Fibroblast of pulmonary artery (primary cell): ENCODE data around the gene ACOT7.

Experiments
- DNase-seq: peaks from one replicate; pipeline ENCODE4 v3.0.0-alpha.2; 2010; ENCODE audit warnings: low read depth
- H3K4me3 ChIP-seq: replicated peaks from 2 replicates; pipeline ENCODE4 v1.5.1; 2011; ENCODE audit warnings: low read depth, mild to moderate bottlenecking, control low read depth, low read length, moderate library complexity
- CTCF ChIP-seq: IDR thresholded peaks from 2 replicates; pipeline ENCODE4 v1.5.1; 2011; ENCODE audit warnings: mild to moderate bottlenecking, control low read depth, low read length, inconsistent platforms; ENCODE audit errors: missing control alignments

ACOT7 gene

GRCh38 chr1:6426277-6426971, 32.9 kb upstream of the ACOT7 start:
- DNase-seq, result no peak

GRCh38 chr1:6425658-6426057, 32.1 kb upstream of the ACOT7 start:
- no peak overlapping the region for H3K4me3 ChIP-seq
- TF ChIP-seq CTCF, result no peak
- DNase-seq, result no peak

More at GRCh38 chr1:6426277-6426971, 32.9 kb upstream of the ACOT7 start:
- H3K4me3 ChIP-seq, result no peak overlapping the region
- TF ChIP-seq CTCF, result no peak

GRCh38 chr1:6424619-6425593, 31.3 kb upstream of the ACOT7 start, which contains the start of gene ESPN:
Gene ESPN (plus strand): TSS chr1:6424776. CDS start chr1:6424956, 180 bp downstream.
- no peak for TF ChIP-seq CTCF
- no peak for DNase-seq
- H3K4me3 ChIP-seq, result no peak within 1 kb of the TSS

- no peak for TF ChIP-seq CTCF
- no peak for DNase-seq
- no peak overlapping the region for H3K4me3 ChIP-seq
These were observed 30.5 kb upstream of the ACOT7 start for GRCh38 chr1:6424000-6424565.

- no peak overlapping the region for H3K4me3 ChIP-seq
- DNase-seq, result peak; percentile 68
- TF ChIP-seq CTCF, result peak; percentile 62
These were observed 29.9 kb upstream of the ACOT7 start for GRCh38 chr1:6423321-6423999.

GRCh38 chr1:6421266-6421665, 27.7 kb upstream of the ACOT7 start:
- no peak for DNase-seq
- no peak for TF ChIP-seq CTCF
- H3K4me3 ChIP-seq, result no peak overlapping the region
